ENCODE measurements around the gene ABCC9. TPM values are rescaled to one million over a fixed set of nuclear protein-coding genes. Genes with fewer than 3 reads are reported as not detected.

Gene ABCC9
- total RNA-seq, 2 donors from 2014 or later: 25.0 to 52.8 TPM

- no peak for TF ChIP-seq CTCF (IDR thresholded peaks at IDR 0.05)
- H3K36me3 ChIP-seq: no peaks in the 10 kb centered on the region
- H3K27ac ChIP-seq: no peak overlapping the region
- H3K27me3 ChIP-seq: no peaks in the 10 kb centered on the region
- no peaks in the 10 kb centered on the region for H3K4me1 ChIP-seq
- peaks cover 0 to 28% of the 10 kb centered on the region in 2 donors for H3K9me3 ChIP-seq
- DNase-seq (ENCODE audit: low spot score): no peak
- no peak overlapping the region for H3K4me3 ChIP-seq
Observed at GRCh38 chr12:21945002-21945401, 3.8 kb upstream of the ABCC9 start.

- no peaks in the 10 kb centered on the region for H3K36me3 ChIP-seq
- no peaks in the 10 kb centered on the region for H3K4me1 ChIP-seq
- H3K27me3 ChIP-seq: no peaks in the 10 kb centered on the region
- H3K27ac ChIP-seq: peak overlapping the region; percentile 89 to 90
- peak overlapping the region; percentile 50 to 61 for H3K4me3 ChIP-seq
- DNase-seq (ENCODE audit: low spot score): no peak
- no peak for TF ChIP-seq CTCF (IDR thresholded peaks at IDR 0.05)
- peaks cover 0 to 15% of the 10 kb centered on the region in 2 donors for H3K9me3 ChIP-seq
Observed at GRCh38 chr12:21942377-21942703, 1.1 kb upstream of the ABCC9 start.

- no peaks in the 10 kb centered on the region for H3K27me3 ChIP-seq
- peak; percentile 72 for DNase-seq (ENCODE audit: low spot score)
- no peaks in the 10 kb centered on the region for H3K4me1 ChIP-seq
- H3K9me3 ChIP-seq: peaks cover 0 to 9% of the 10 kb centered on the region in 2 donors
- peak overlapping the region; percentile 50 to 61 for H3K4me3 ChIP-seq
- peak overlapping the region; percentile 89 to 90 for H3K27ac ChIP-seq
- no peaks in the 10 kb centered on the region for H3K36me3 ChIP-seq
- peak; percentile 49 to 70 for TF ChIP-seq CTCF (IDR thresholded peaks at IDR 0.05)
Observed at GRCh38 chr12:21941506-21942376, 515 bp upstream of the ABCC9 start.

GRCh38 chr12:21939435-21939834 is 1.8 kb downstream of the ABCC9 start:
- no peaks in the 10 kb centered on the region for H3K27me3 ChIP-seq
- peak overlapping the region in 1 of 2 donors; percentile 61 for H3K4me3 ChIP-seq
- no peaks in the 10 kb centered on the region for H3K9me3 ChIP-seq
- no peak for DNase-seq (ENCODE audit: low spot score)
- peaks cover 8% of the 10 kb centered on the region for H3K36me3 ChIP-seq
- TF ChIP-seq CTCF (IDR thresholded peaks at IDR 0.05): no peak
- H3K27ac ChIP-seq: peak overlapping the region; percentile 89 to 90
- no peaks in the 10 kb centered on the region for H3K4me1 ChIP-seq

- peak overlapping the region; percentile 6 to 89 for H3K27ac ChIP-seq
Observed at GRCh38 chr12:21938879-21939278, 2.3 kb downstream of the ABCC9 start.

More at GRCh38 chr12:21938879-21939278, 2.3 kb downstream of the ABCC9 start:
- DNase-seq (ENCODE audit: low spot score): no peak
- no peaks in the 10 kb centered on the region for H3K4me1 ChIP-seq
- peaks cover 8% of the 10 kb centered on the region for H3K36me3 ChIP-seq
- H3K4me3 ChIP-seq: peak overlapping the region in 1 of 2 donors; percentile 61
- TF ChIP-seq CTCF (IDR thresholded peaks at IDR 0.05): no peak
- no peaks in the 10 kb centered on the region for H3K9me3 ChIP-seq
- no peaks in the 10 kb centered on the region for H3K27me3 ChIP-seq
